GM12878 (cell line): ENCODE measurements around the gene ZNF222. TPM values are rescaled to one million over a fixed set of nuclear protein-coding genes. Genes with fewer than 3 reads are reported as not detected.

ENCODE experiments used
- ATAC-seq: fragments of 200-7000 bp; cut with Tn5 transposase; 3 replicates; pipeline ENCODE4 v1.9.1; 2020; ENCODE audit warnings: mild to moderate bottlenecking, moderate library complexity
- Bru-seq: library from RNA; stranded (reverse); fragments of 400-500 nt; gene quantifications from one replicate; lab custom pipeline; 2021; lab: Mats Ljungman, UMichigan
- BruChase-seq, 2 experiments: library from RNA; stranded (reverse); fragments of 400-500 nt; gene quantifications; one replicate each; lab custom pipeline; 2021; lab: Mats Ljungman, UMichigan
- BruUV-seq: library from RNA; stranded (reverse); fragments of 400-500 nt; replicated peaks from 2 replicates; lab custom pipeline; 2021; lab: Mats Ljungman, UMichigan
- CTCF ChIA-PET: fragments of 300-600 bp; sonication (Branson Sonifier 250); formaldehyde crosslinking; extraction: SDS; loops from one replicate; lab custom pipeline; 2021; ENCODE audit warnings: inconsistent platforms; lab: Yijun Ruan, JAX
- POLR2A ChIA-PET: fragments of 350-600 bp; formaldehyde crosslinking; extraction: SDS; loops from one replicate; lab custom pipeline; 2021; ENCODE audit warnings: inconsistent platforms; lab: Charles Lee
- RAD21 ChIA-PET: fragments of 300-600 bp; sonication (Branson Sonifier 250); formaldehyde crosslinking; loops from one replicate; lab custom pipeline; 2023; ENCODE audit warnings: antibody characterized with exemption; ENCODE audit not compliant: unreplicated experiment; lab: Charles Lee
- SMC1A ChIA-PET: fragments of 300-600 bp; sonication (Branson Sonifier 250); formaldehyde crosslinking; loops from one replicate; lab custom pipeline; 2023; ENCODE audit not compliant: unreplicated experiment, uncharacterized antibody; lab: Charles Lee
- DNase-seq: peaks from one replicate; pipeline ENCODE4 v3.0.0-alpha.2; 2011; ENCODE audit warnings: low read depth, low spot score
- FAIRE-seq: peaks from 3 replicates; lab custom pipeline; 2011; peaks lifted over from hg19 to GRCh38; lab: Jason Lieb, UNC
- H2AFZ ChIP-seq: 2 replicates; pipeline ENCODE4 v1.6.0; 2011; ENCODE audit warnings: low read depth, low read length, control low read depth; ENCODE audit not compliant: control insufficient read depth
- H3K27ac ChIP-seq: 2 replicates; pipeline ENCODE4 v1.5.1; 2011; ENCODE audit warnings: control low read depth; ENCODE audit not compliant: control insufficient read depth, insufficient read depth
- H3K27me3 ChIP-seq, 2 experiments: replicated peaks in 1 of 2; 2 replicates each; pipeline versions ENCODE4 v1.6.0 to v1.6.1; 2011; ENCODE audit warnings: low read length in 1 of 2; ENCODE audit not compliant: control insufficient read depth in 2 of 2, insufficient read depth in 2 of 2
- H3K36me3 ChIP-seq, 2 experiments: 2 replicates each; pipeline ENCODE4 v1.5.1; 2011; ENCODE audit warnings: low read length in 1 of 2; ENCODE audit not compliant: control insufficient read depth in 2 of 2, insufficient read depth in 2 of 2
- H3K4me1 ChIP-seq: 2 replicates; pipeline ENCODE4 v1.6.1; 2011; ENCODE audit warnings: mild to moderate bottlenecking, low read length, moderate library complexity, mixed read lengths; ENCODE audit not compliant: control insufficient read depth, insufficient read depth
- H3K4me2 ChIP-seq: 2 replicates; pipeline ENCODE4 v1.6.0; 2011; ENCODE audit warnings: control low read depth; ENCODE audit not compliant: control insufficient read depth, insufficient read depth
- H3K4me3 ChIP-seq: fragments of 200-600 bp; sonication (generic); 2 replicates; pipeline ENCODE4 v1.5.1; 2016
- H3K79me2 ChIP-seq: 2 replicates; pipeline ENCODE4 v1.6.0; 2011; ENCODE audit warnings: low read length; ENCODE audit not compliant: control insufficient read depth, insufficient read depth
- H3K9ac ChIP-seq: 2 replicates; pipeline ENCODE4 v1.8.0; 2011; ENCODE audit warnings: low read length, control low read depth, mixed read lengths; ENCODE audit not compliant: control insufficient read depth, insufficient read depth
- H3K9me3 ChIP-seq: replicated peaks from 3 replicates; pipeline ENCODE4 v1.5.1; 2011; ENCODE audit warnings: mild to moderate bottlenecking, low read length; ENCODE audit not compliant: control insufficient read depth, insufficient read depth
- H4K20me1 ChIP-seq: 2 replicates; pipeline ENCODE4 v1.6.0; 2011; ENCODE audit not compliant: control insufficient read depth, insufficient read depth
- ASH2L ChIP-seq: fragments of 300-600, 200-600 bp; sonication (generic); IDR thresholded peaks from 2 replicates; pipeline ENCODE4 v1.6.1; 2017; ENCODE audit warnings: low read depth, mild to moderate bottlenecking, borderline replicate concordance
- DPF2 ChIP-seq: fragments of 450-650 bp; IDR thresholded peaks from 2 replicates; pipeline ENCODE4 v1.6.1; 2017; ENCODE audit warnings: mild to moderate bottlenecking
- EP300 ChIP-seq, 2 experiments: fragments of 150-350 bp in 1 of 2; IDR thresholded peaks; 2 replicates each; pipeline ENCODE4 v1.6.1; 2011 to 2012; ENCODE audit warnings: low read depth in 2 of 2, low read length in 2 of 2, borderline replicate concordance in 1 of 2, improper control_type of control experiment in 1 of 2, inconsistent platforms in 1 of 2; ENCODE audit not compliant: control insufficient read depth in 1 of 2
- FOXM1 ChIP-seq: IDR thresholded peaks from 2 replicates; pipeline ENCODE4 v1.6.1; 2012; ENCODE audit warnings: low read depth, mild to moderate bottlenecking, inconsistent platforms, low read length, moderate library complexity
- JUNB ChIP-seq: IDR thresholded peaks from 2 replicates; pipeline ENCODE4 v1.6.1; 2016; ENCODE audit warnings: antibody characterized with exemption, mild to moderate bottlenecking
- MYC ChIP-seq: IDR thresholded peaks from 2 replicates; pipeline ENCODE4 v1.6.1; 2011; ENCODE audit warnings: mild to moderate bottlenecking, low read length, moderate library complexity, inconsistent platforms; ENCODE audit not compliant: insufficient read depth, insufficient replicate concordance, insufficient read length, severe bottlenecking
- NFYA ChIP-seq: IDR thresholded peaks from 2 replicates; pipeline ENCODE4 v1.6.1; 2011; ENCODE audit warnings: low read depth, mild to moderate bottlenecking, low read length, improper control_type of control experiment, borderline replicate concordance
- POLR2A ChIP-seq: IDR thresholded peaks from 2 replicates; pipeline ENCODE4 v1.6.1; 2011; ENCODE audit warnings: low read depth, mild to moderate bottlenecking, low read length
- TCF12 ChIP-seq: IDR thresholded peaks from 2 replicates; pipeline ENCODE4 v1.6.1; 2011; ENCODE audit warnings: low read depth, mild to moderate bottlenecking, low read length
- TCF3 ChIP-seq: IDR thresholded peaks from 2 replicates; pipeline ENCODE4 v1.6.1; 2012; ENCODE audit warnings: low read depth, mild to moderate bottlenecking, low read length, borderline replicate concordance; ENCODE audit not compliant: insufficient read depth
- WGBS: methylation state at CpG from one replicate; pipeline ENCODE4 v1.1.6; 2016; ENCODE audit warnings: low lambda C conversion rate; ENCODE audit not compliant: insufficient replicate concordance, insufficient coverage; ENCODE audit errors: missing lambda C conversion rate; 5-methylcytosine and 5-hydroxymethylcytosine counted together
- in situ Hi-C: fragments of 300-500 bp; cut with MboI; formaldehyde crosslinking; loops from 9 replicates; pipeline ENCODE4 v1.14.3; 2018; ENCODE audit warnings: mixed read lengths
- intact Hi-C: fragments of 100-400 bp; cut with micrococcal nuclease; formaldehyde crosslinking; loops from one replicate; pipeline ENCODE4 v1.14.2; 2022; ENCODE audit not compliant: unreplicated experiment
- long read RNA-seq, 2 experiments: library from polyadenylated mRNA; unstranded; transcript quantifications; one replicate each; pipeline ENCODE4 v2.0.0, GENCODE V29; 2019 to 2020
- polyA minus RNA-seq, 3 experiments: library from RNA; depleted of rRNA, polyadenylated mRNA; stranded (reverse); fragments of >200 nt; gene quantifications; 2 replicates each; pipeline ENCODE4 v1.2.3, GENCODE V29; 2011
- polyA plus RNA-seq, 11 experiments: library from polyadenylated mRNA; depleted of rRNA in 4 of 11; unstranded in 6 of 11; stranded (reverse) in 5 of 11; fragments of >200 nt; fragmentation: Nextera tagmentation in 4 of 11; fragmentation: Illumina TruSeq in 1 of 11; extraction: Ambion mirVana in 4 of 11; extraction: Trizol in 1 of 11; gene quantifications; 1 replicate in 1 of 11; 2 replicates in 10 of 11; pipeline versions ENCODE4 v1.2.1 to v1.2.3, GENCODE V29; 2011 to 2016; ENCODE audit warnings: inconsistent platforms in 2 of 11, missing spikeins in 2 of 11, low read depth in 1 of 11
- total RNA-seq, 4 experiments: library from RNA; depleted of rRNA in 3 of 4; stranded (reverse); fragments of >200 nt in 3 of 4; fragmentation: Illumina TruSeq in 1 of 4; extraction: Trizol in 1 of 4; gene quantifications; 2 replicates each; pipeline versions ENCODE4 v1.2.1 to v1.2.3, GENCODE V29; 2013 to 2021
- TF ChIP-seq, protein P1 (sequence below), 3 experiments: IDR thresholded peaks in 2 of 3; conservative IDR thresholded peaks in 1 of 3; 2 replicates each; pipeline ENCODE4 v1.5.1; 2011; ENCODE audit warnings: low read depth in 3 of 3, low read length in 3 of 3, mild to moderate bottlenecking in 3 of 3, control low read depth in 2 of 3, moderate library complexity in 2 of 3, inconsistent platforms in 1 of 3, mixed read lengths in 1 of 3; ENCODE audit not compliant: control insufficient read depth in 2 of 3, insufficient read depth in 1 of 3; ENCODE audit errors: extremely low read depth in 1 of 3
- TF ChIP-seq, protein P2 (sequence below): fragments of 450-650 bp; IDR thresholded peaks from 2 replicates; pipeline ENCODE4 v1.6.1; 2017; ENCODE audit warnings: mild to moderate bottlenecking, low read depth, inconsistent platforms; ENCODE audit not compliant: poor library complexity, severe bottlenecking

ZNF222 gene
- 8.6 and 8.8 TPM in 2 replicates for total RNA-seq (2013; cell fraction: nucleolus; rRNA removed)
- total RNA-seq (2014; rRNA removed) (4.0 and 4.1 TPM in 2 replicates), total RNA-seq (2014; rRNA removed; fragmentation: Illumina TruSeq; extraction: Trizol) (4.6 and 5.6 TPM in 2 replicates), total RNA-seq (2021) (2.9 and 3.9 TPM in 2 replicates), polyA plus RNA-seq (2011; rRNA removed) (5.9 and 8.7 TPM in 2 replicates), polyA plus RNA-seq (2014; fragmentation: Illumina TruSeq; extraction: Trizol) (4.4 and 7.4 TPM in 2 replicates), polyA plus RNA-seq (2014; fragmentation: Nextera tagmentation; extraction: Ambion mirVana) (1 to 10 TPM; 3.3 to 4.7 TPM), polyA plus RNA-seq (2014; rRNA removed) (3.2 and 4.6 TPM in 2 replicates), polyA plus RNA-seq (2016; fragmentation: Nextera tagmentation; extraction: Ambion mirVana) (1 to 10 TPM; 2.3 to 2.4 TPM), polyA minus RNA-seq (2011; rRNA and poly(A)+ RNA removed) (5.3 and 6.1 TPM in 2 replicates), Bru-seq, nascent RNA (percentile 80 among the genes with signal in this experiment), BruChase-seq, experiment 1, labeled RNA remaining after a 6-hour chase (percentile 76 among the genes with signal in this experiment), BruChase-seq, experiment 2, labeled RNA remaining after a 2-hour chase (percentile 85 among the genes with signal in this experiment)
- 3.0 TPM for polyA plus RNA-seq (2011; ENCODE audit: low read depth)
- polyA plus RNA-seq (2011; cell fraction: cytosol; rRNA removed) = 2.9 and 3.2 TPM in 2 replicates
- 3.2 and 4.6 TPM in 2 replicates for polyA plus RNA-seq (2011; cell fraction: nucleus; rRNA removed)
- 3.8 and 5.9 TPM in 2 replicates for polyA plus RNA-seq (2012)
- 1.0 and 1.2 TPM in 2 replicates for polyA minus RNA-seq (2011; cell fraction: cytosol; rRNA and poly(A)+ RNA removed)
- 2.1 and 4.1 TPM in 2 replicates for polyA minus RNA-seq (2011; cell fraction: nucleus; rRNA and poly(A)+ RNA removed)
- long read RNA-seq, experiment 1, partial matches to known transcripts = 0 of 4 reads
- long read RNA-seq, experiment 1, other reads (novel, unspliced or antisense) = 1 of 4 reads
- long read RNA-seq, experiment 2, transcript ZNF222-202 (4 exons, 1,595 nt) = major isoform, 34 of 40 reads
- long read RNA-seq, experiment 2, partial matches to known transcripts = 2 of 40 reads
- long read RNA-seq, experiment 2, other reads (novel, unspliced or antisense) = 4 of 40 reads

DNA sequence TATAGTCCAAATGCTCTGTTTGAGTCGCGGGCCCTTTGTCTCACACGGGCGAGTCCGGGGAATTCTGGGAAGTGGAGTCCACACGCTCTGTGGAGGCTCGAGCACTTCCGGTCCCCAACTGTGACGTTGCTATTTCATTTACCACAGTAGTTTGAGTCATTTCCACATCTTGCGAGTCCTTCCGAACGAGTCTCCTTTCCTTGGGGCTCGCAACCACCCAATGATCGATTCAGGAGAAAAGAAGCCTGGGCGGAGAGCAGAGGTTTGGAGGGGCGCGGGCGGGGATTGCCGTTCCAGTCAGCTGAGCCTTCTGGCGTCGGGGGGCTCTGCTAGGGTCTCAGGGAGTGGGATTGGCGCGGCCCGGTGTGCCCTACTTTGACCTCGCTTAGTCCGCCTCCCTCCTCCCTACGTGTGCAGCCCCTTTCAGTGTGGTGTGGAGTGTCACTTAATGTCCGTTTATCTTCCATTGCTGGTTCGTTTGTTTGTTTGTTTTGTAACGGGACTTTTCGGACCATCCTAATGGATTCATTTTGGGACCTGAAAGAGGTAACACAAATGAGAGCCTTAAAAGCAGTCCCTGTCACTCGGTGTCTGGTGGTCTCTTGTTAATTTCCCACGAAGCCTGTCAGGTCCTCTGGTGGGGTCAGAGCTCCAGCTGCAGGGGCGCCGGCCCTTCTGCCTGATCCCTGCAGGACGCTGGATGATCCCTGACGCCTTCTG, at the start of gene ZNF222:
Gene ZNF222, plus strand, starts transcription at position 163 of the 720 bp plus-strand sequence. Its CDS starts 58 bp downstream, at position 221.
- no peaks in the 10 kb centered on the region; the same call in 1 of the 2 replicates for H3K79me2 ChIP-seq
- ChIA-PET POLR2A (no interaction called here), RAD21 (interaction anchor here (1.0 kb wide), 2 partner anchors 74 to 357 kb away, joined by 3 read pairs; partner anchors contain the start of gene ZNF221), CTCF (interaction anchor here (0.7 to 1.4 kb wide), 4 partner anchors 22 to 204 kb away, joined by 3 to 4 read pairs (median 4); no protein-coding TSS in a partner anchor), SMC1A (interaction anchor here (0.8 to 2.7 kb wide), 4 partner anchors 23 to 94 kb away, joined by 3 to 11 read pairs (median 4); partner anchors contain the start of gene ZNF230)
- H3K9ac ChIP-seq = peak within 1 kb of the TSS; percentile 70
- BruUV-seq = TSS peak; percentile 80
- no peaks in the 10 kb centered on the region for H3K4me1 ChIP-seq
- peaks cover 0 to 1% of the 10 kb centered on the region in 2 experiments; a peak in 2 of 4 replicates for H3K36me3 ChIP-seq
- peak within 1 kb of the TSS; percentile 69 for H3K27ac ChIP-seq
- no peaks in the 10 kb centered on the region for H4K20me1 ChIP-seq
- peak; percentile 100 for ATAC-seq
- H3K27me3 ChIP-seq = no peaks in the 10 kb centered on the region
- peak within 1 kb of the TSS; percentile 82 for H3K4me2 ChIP-seq
- peaks cover 5% of the 10 kb centered on the region; the same call in 1 of the 3 replicates for H3K9me3 ChIP-seq
- H2AFZ ChIP-seq = peak within 1 kb of the TSS; percentile 99
- intact Hi-C loops = no loop called here
- FAIRE-seq = peak; percentile 77
- DNase-seq = peak; percentile 68
- WGBS = 4% methylated on average over 37 of the region's 37 CpGs
- in situ Hi-C loops = no loop called here
- H3K4me3 ChIP-seq = peak within 1 kb of the TSS; percentile 77
- TF ChIP-seq POLR2A (0 out of 2 replicates have a peak, but pooled peaks have one; percentile 44), DPF2 (no peak), MYC (no peak), NFYA (no peak), ASH2L (peak; percentile 65; the same call in 1 of the 2 replicates), EP300 (IDR thresholded peaks at IDR 0.05; ENCODE audit: borderline replicate concordance in 1 of 2, control insufficient read depth in 1 of 2, low read depth in 2 of 2, low read length in 2 of 2) (no peak), JUNB (peak; percentile 24; the same call in 1 of the 2 replicates), FOXM1 (no peak), TCF3 (no peak), TCF12 (no peak)
- TF ChIP-seq, protein P1, sequence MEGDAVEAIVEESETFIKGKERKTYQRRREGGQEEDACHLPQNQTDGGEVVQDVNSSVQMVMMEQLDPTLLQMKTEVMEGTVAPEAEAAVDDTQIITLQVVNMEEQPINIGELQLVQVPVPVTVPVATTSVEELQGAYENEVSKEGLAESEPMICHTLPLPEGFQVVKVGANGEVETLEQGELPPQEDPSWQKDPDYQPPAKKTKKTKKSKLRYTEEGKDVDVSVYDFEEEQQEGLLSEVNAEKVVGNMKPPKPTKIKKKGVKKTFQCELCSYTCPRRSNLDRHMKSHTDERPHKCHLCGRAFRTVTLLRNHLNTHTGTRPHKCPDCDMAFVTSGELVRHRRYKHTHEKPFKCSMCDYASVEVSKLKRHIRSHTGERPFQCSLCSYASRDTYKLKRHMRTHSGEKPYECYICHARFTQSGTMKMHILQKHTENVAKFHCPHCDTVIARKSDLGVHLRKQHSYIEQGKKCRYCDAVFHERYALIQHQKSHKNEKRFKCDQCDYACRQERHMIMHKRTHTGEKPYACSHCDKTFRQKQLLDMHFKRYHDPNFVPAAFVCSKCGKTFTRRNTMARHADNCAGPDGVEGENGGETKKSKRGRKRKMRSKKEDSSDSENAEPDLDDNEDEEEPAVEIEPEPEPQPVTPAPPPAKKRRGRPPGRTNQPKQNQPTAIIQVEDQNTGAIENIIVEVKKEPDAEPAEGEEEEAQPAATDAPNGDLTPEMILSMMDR (IDR thresholded peaks at IDR 0.05 in 2 of 3, conservative IDR thresholded peaks at IDR 0.05 in 1 of 3; ENCODE audit: control insufficient read depth in 2 of 3, extremely low read depth in 1 of 3, insufficient read depth in 1 of 3, low read depth in 3 of 3, low read length in 3 of 3) = no peak
- TF ChIP-seq, protein P2, sequence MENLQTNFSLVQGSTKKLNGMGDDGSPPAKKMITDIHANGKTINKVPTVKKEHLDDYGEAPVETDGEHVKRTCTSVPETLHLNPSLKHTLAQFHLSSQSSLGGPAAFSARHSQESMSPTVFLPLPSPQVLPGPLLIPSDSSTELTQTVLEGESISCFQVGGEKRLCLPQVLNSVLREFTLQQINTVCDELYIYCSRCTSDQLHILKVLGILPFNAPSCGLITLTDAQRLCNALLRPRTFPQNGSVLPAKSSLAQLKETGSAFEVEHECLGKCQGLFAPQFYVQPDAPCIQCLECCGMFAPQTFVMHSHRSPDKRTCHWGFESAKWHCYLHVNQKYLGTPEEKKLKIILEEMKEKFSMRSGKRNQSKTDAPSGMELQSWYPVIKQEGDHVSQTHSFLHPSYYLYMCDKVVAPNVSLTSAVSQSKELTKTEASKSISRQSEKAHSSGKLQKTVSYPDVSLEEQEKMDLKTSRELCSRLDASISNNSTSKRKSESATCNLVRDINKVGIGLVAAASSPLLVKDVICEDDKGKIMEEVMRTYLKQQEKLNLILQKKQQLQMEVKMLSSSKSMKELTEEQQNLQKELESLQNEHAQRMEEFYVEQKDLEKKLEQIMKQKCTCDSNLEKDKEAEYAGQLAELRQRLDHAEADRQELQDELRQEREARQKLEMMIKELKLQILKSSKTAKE = no peak
